ENCODE results near the gene C1QTNF9. TPM values are rescaled to one million over a fixed set of nuclear protein-coding genes. Genes with fewer than 3 reads are reported as not detected.
"Not testable (repeated sequence)": the region's sequence is repeated elsewhere in the genome, so short reads cannot be mapped to it uniquely, and the experiment has no call there.

Gene C1QTNF9
- total RNA-seq, 1 donor: not detected

GRCh38 chr13:24351423-24351822, 42.0 kb downstream of the C1QTNF9 start:
- TF ChIP-seq CTCF (IDR thresholded peaks at IDR 0.05; ENCODE audit: insufficient read depth, low read length): no peak
- no peak for DNase-seq (ENCODE audit: low read depth)
- no peak overlapping the region for H3K4me3 ChIP-seq (ENCODE audit: low read depth, low read length)

GRCh38 chr13:24353736-24354135, 44.4 kb downstream of the C1QTNF9 start:
- no peak overlapping the region for H3K4me3 ChIP-seq (ENCODE audit: low read depth, low read length)
- no peak for DNase-seq (ENCODE audit: low read depth)
- TF ChIP-seq CTCF (IDR thresholded peaks at IDR 0.05; ENCODE audit: insufficient read depth, low read length): no peak

- H3K4me3 ChIP-seq (ENCODE audit: low read depth, low read length): no peak overlapping the region
- DNase-seq (ENCODE audit: low read depth): no peak
- TF ChIP-seq CTCF (IDR thresholded peaks at IDR 0.05; ENCODE audit: insufficient read depth, low read length): no peak
These were observed 45.7 kb downstream of the C1QTNF9 start for GRCh38 chr13:24355103-24355502.

- H3K4me3 ChIP-seq (ENCODE audit: low read depth, low read length): no peak overlapping the region
- DNase-seq (ENCODE audit: low read depth): no peak
- no peak for TF ChIP-seq CTCF (IDR thresholded peaks at IDR 0.05; ENCODE audit: insufficient read depth, low read length)
These were observed 46.9 kb downstream of the C1QTNF9 start for GRCh38 chr13:24356270-24356669.

- H3K4me3 ChIP-seq (ENCODE audit: low read depth, low read length): no peak overlapping the region
- no peak for DNase-seq (ENCODE audit: low read depth)
- no peak for TF ChIP-seq CTCF (IDR thresholded peaks at IDR 0.05; ENCODE audit: insufficient read depth, low read length)
These were observed 47.5 kb downstream of the C1QTNF9 start for GRCh38 chr13:24356837-24357236.

- no peak for TF ChIP-seq CTCF (IDR thresholded peaks at IDR 0.05; ENCODE audit: insufficient read depth, low read length)
- H3K4me3 ChIP-seq (ENCODE audit: low read depth, low read length): no peak overlapping the region
These were observed 48.4 kb downstream of the C1QTNF9 start for GRCh38 chr13:24357756-24358155.

GRCh38 chr13:24358836-24359235, 49.5 kb downstream of the C1QTNF9 start:
- not testable (repeated sequence) for H3K4me3 ChIP-seq (ENCODE audit: low read depth, low read length); DNase-seq (ENCODE audit: low read depth)

More at GRCh38 chr13:24357756-24358155, 48.4 kb downstream of the C1QTNF9 start:
- no peak for DNase-seq (ENCODE audit: low read depth)

GRCh38 chr13:24359252-24359651, 49.9 kb downstream of the C1QTNF9 start:
- not testable (repeated sequence) for DNase-seq (ENCODE audit: low read depth); H3K4me3 ChIP-seq (ENCODE audit: low read depth, low read length)
